Caki2 (cell line): ENCODE data around the gene FAM107B. TPM values are rescaled to one million over a fixed set of nuclear protein-coding genes. Genes with fewer than 3 reads are reported as not detected.

ENCODE experiments used
- DNase-seq: peaks from one replicate; pipeline ENCODE4 v3.0.0-alpha.2; 2015; ENCODE audit warnings: low read depth
- in situ Hi-C: cut with HindIII; loops from 2 replicates; pipeline ENCODE4 v1.10.0; 2016; ENCODE audit warnings: low sequenced_read_pairs, low pct_unique_long_range_greater_than_20kb, mixed read lengths
- total RNA-seq: library from RNA; depleted of rRNA; stranded (reverse); fragments of >200 nt; shearing (Covaris generic); gene quantifications from 2 replicates; pipeline ENCODE4 v1.2.3, GENCODE V29; 2014; ENCODE audit warnings: low replicate concordance

Gene FAM107B
- total RNA-seq, 1 experiment from 2014 or later: 125 TPM

GRCh38 chr10:14526326-14526725 is 248.4 kb downstream of the FAM107B start:
- no peak for DNase-seq
- in situ Hi-C loops: no loop called here

GRCh38 chr10:14524691-14525324 is 249.9 kb downstream of the FAM107B start:
- no peak for DNase-seq
- in situ Hi-C loops: no loop called here

GRCh38 chr10:14523286-14523685 is 251.4 kb downstream of the FAM107B start:
- DNase-seq: peak; percentile 55
- in situ Hi-C loops: no loop called here

GRCh38 chr10:14519785-14520184 is 254.9 kb downstream of the FAM107B start:
- in situ Hi-C loops: no loop called here
- no peak for DNase-seq

GRCh38 chr10:14518149-14518548 is 256.5 kb downstream of the FAM107B start:
- no peak for DNase-seq
- in situ Hi-C loops: no loop called here

- DNase-seq: no peak
- in situ Hi-C loops: no loop called here
Measured at GRCh38 chr10:14513123-14513522, 261.6 kb downstream of the FAM107B start.

- no peak for DNase-seq
- in situ Hi-C loops: no loop called here
Measured at GRCh38 chr10:14510346-14510745, 264.4 kb downstream of the FAM107B start.

- in situ Hi-C loops: no loop called here
- DNase-seq: no peak
Measured at GRCh38 chr10:14508725-14509124, 266.0 kb downstream of the FAM107B start.

GRCh38 chr10:14507781-14508180 is 266.9 kb downstream of the FAM107B start:
- in situ Hi-C loops: no loop called here
- DNase-seq: no peak

- no peak for DNase-seq
- in situ Hi-C loops: no loop called here
Measured at GRCh38 chr10:14507176-14507575, 267.5 kb downstream of the FAM107B start.

GRCh38 chr10:14502431-14502830 is 272.3 kb downstream of the FAM107B start:
- in situ Hi-C loops: no loop called here

GRCh38 chr10:14500172-14500765 is 274.4 kb downstream of the FAM107B start:
- in situ Hi-C loops: no loop called here
- no peak for DNase-seq

More at GRCh38 chr10:14502431-14502830, 272.3 kb downstream of the FAM107B start:
- no peak for DNase-seq

GRCh38 chr10:14499601-14499904 is 275.1 kb downstream of the FAM107B start:
- in situ Hi-C loops: no loop called here
- DNase-seq: no peak

- no peak for DNase-seq
- in situ Hi-C loops: no loop called here
Measured at GRCh38 chr10:14498326-14498725, 276.4 kb downstream of the FAM107B start.

- in situ Hi-C loops: no loop called here
Measured at GRCh38 chr10:14491811-14492210, 282.9 kb downstream of the FAM107B start.

GRCh38 chr10:14489522-14490177 is 285.0 kb downstream of the FAM107B start:
- no peak for DNase-seq
- in situ Hi-C loops: no loop called here

More at GRCh38 chr10:14491811-14492210, 282.9 kb downstream of the FAM107B start:
- DNase-seq: no peak

- in situ Hi-C loops: no loop called here
- DNase-seq: no peak
Measured at GRCh38 chr10:14487488-14487883, 287.2 kb downstream of the FAM107B start.

- no peak for DNase-seq
- in situ Hi-C loops: no loop called here
Measured at GRCh38 chr10:14486777-14487487, 287.8 kb downstream of the FAM107B start.

- DNase-seq: no peak
- in situ Hi-C loops: no loop called here
Measured at GRCh38 chr10:14485986-14486385, 288.7 kb downstream of the FAM107B start.
